Islet precursor cell (in vitro differentiated cells): Measurements from ENCODE around the gene C2CD2L.
A peak's percentile ranks its signal among the peaks of the same experiment; 100 is the strongest.
"Not testable (repeated sequence)": the region's sequence is repeated elsewhere in the genome, so short reads cannot be mapped to it uniquely, and the experiment has no call there.

Experiments
- DNase-seq: peaks from one replicate; pipeline ENCODE4 v3.0.0-alpha.2; 2018

The C2CD2L gene

DNA sequence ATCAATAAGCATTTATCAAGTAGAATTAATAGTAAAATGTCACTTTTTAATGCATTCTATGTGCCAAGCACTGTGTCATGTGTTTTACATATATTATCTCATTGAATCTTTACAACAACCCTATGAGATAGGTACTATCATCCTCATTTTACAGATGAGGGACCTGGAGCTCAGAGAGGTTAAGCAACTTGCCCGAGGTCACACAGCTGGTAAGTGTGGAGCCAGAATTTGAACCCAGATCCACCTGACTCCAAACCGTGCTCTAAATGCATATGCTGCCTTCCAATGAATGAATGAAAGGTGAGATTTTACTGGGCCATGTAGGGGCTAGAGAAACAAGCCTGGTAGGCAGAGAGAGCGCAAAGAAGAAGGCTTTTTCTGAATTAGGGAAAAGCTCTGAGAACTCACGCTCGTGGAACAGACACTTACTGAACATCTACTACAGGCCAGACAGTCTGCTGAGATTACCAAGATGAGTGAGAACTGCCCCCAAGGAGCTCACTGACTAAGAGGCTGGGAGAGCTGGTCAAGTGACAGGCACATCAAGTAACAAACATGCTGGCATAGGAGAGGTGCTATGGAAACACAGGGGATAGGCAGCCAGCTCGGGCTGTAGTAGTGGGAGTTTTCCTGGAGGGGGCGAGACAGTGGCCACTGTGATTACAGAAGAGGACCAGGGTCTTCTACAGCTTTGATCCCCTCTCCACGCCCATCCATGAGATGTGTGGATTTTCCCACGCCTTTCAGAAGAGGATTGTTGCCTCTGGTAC is 46.1 kb downstream of the C2CD2L start:
- DNase-seq = peak; percentile 74

DNA sequence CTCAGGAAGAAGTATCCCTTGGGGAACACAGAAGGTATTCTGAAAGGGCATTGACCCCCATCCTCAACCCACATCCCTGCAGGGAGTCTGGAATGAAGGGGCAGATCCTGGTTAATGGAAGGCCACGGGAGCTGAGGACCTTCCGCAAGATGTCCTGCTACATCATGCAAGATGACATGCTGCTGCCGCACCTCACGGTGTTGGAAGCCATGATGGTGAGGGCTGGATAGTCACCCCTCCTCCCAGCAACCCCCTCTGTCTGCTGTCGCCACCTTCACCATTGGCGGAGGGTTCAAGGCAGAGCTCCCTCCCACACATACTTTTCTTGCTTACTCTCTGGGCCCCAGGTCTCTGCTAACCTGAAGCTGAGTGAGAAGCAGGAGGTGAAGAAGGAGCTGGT is 47.0 kb downstream of the C2CD2L start:
- no peak for DNase-seq

DNA sequence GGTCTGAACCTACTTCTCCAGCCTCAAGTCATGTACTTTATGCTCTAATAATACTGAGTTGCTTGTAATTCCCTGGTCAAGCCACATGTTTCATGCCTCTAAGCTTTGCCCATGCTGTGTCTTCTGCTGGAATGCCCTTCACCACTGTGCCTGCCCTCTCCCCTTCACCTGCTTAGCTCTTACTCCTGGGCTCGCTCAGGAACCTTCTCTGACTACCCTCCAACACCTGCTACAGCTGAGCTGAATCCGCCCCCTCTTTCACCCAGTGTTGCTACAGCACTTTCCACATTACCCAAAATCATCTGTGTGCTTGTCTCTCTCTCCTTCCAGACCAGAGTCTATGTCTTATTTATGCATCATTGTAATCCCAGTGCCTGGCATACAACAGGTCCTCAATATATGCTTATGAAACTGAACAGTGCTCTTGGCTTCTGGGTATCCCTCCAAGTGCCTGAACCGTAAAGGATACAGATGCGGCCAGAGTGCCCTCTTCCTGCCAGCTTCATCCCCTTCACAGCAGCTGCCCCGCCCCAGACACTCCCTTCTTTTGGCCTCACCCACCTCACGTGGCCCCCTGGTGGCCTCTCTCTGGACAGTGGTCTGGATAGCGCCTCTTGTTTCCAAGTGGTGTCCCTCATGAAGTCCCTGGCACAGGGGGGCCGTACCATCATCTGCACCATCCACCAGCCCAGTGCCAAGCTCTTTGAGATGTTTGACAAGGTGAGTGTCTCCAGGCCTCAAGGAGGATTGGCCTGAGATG is 48.8 kb downstream of the C2CD2L start:
- peak; percentile 73 for DNase-seq

DNA sequence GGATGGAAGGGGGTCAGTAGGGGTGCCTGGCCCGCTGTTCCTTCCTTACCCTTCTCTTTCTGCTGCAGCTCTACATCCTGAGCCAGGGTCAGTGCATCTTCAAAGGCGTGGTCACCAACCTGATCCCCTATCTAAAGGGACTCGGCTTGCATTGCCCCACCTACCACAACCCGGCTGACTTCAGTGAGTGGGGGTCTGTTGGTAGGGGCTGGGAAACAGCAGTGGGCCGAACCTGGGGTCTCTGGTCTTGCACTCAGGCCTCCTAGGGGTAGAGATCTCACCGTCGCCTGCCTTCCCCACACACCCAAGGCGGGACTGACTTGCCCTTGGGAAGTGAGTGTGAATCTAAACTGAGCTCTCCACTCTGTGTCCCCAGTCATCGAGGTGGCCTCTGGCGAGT is 49.4 kb downstream of the C2CD2L start:
- no peak for DNase-seq

DNA sequence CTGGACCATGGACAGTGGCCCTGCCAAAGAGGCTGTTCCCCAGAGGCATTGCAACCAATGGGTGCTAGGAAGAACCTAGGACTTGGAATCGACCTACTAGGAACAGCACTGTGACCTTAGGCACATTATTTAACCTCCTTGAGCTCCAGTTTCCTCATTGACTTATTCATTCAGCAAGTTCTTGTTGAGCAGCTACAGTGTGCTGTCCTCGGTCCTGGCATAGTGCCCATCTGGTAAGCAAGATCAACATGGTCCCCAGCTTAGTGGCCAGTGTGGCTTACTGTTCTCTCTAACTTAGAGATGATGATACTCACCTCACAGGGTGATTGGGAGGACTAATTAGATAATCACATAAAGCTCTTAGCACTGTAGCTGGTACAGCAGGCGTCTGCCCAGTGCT is 49.9 kb downstream of the C2CD2L start:
- no peak for DNase-seq

DNA sequence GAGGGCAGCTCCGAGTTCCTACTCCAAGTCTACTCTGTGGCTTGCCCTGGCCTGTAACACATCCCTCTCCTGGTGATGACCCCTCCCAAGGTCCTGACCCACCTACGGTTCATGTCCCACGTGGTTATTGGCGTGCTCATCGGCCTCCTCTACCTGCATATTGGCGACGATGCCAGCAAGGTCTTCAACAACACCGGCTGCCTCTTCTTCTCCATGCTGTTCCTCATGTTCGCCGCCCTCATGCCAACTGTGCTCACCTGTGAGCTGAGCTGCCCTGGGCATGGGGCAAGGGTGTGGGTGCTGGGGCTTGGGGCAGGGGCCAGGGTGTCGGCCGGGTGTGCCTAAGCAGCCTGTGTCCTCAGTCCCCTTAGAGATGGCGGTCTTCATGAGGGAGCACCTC is 51.3 kb downstream of the C2CD2L start:
- DNase-seq = no peak

DNA sequence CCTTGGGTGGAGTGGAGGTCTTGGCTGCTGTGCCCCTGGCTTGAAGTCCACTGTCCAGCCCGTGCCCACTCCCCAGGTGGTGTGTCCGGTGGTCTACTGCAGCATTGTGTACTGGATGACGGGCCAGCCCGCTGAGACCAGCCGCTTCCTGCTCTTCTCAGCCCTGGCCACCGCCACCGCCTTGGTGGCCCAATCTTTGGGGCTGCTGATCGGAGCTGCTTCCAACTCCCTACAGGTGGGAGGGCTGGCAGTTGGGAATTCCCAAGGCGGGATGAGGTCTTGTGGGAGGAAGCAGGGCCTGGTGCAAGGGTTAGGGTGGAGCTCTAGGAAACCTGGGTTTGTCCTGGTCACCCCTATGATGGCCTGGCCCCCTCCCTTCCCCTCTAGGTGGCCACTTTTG is 53.0 kb downstream of the C2CD2L start:
- no peak for DNase-seq

DNA sequence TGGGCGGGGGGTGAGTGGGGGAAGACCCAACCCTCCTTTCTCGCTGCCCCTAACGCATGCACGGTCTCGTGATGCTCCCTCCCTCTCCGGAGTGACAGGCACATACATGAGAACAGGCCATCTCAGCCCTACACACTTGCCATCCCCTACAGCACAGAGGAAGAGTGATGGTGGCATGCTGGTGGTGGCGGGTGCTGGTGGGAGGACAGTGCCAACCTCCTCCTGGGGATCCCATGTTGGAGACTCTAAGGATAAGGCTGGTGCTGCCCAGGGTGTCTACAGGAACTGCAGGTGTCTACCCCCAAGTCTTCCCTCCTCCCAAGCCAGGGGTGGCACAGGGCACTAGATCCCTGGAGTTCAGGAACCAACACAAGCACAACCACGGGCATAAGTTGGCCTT is 54.7 kb downstream of the C2CD2L start:
- no peak for DNase-seq

DNA sequence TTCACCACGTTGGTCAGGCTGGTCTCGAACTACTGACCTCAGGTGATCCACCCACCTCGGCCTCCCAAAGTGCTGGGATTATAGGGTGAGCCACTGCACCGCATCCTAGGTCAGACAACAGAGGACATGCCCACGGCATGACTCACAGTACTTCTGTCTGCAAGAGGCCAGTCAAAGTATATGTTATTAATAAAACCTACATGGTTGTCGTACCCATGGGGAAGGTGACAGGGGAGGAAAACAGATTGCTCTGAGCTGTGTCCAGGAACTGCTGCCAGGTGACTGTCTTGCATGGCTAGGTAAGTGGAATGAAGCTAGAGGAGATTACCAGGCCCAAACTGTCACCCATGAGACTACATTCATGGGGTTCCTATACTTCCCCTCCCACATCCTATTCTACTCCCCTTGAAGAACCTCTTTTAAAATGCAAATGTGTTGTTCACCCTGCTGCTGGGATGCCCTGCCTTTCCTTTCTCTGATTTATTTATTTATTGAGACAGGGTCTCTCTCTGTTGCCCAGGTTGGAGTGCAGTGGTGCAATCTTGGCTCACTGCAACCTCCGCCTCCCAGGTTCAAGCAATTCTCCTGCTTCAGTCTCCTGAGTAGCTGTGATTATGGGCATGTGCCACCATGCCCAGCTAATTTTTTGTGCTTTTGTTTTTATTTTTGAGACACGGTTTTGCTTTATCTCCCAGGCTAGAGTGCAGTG is 59.4 kb downstream of the C2CD2L start:
- DNase-seq = peak; percentile 82

DNA sequence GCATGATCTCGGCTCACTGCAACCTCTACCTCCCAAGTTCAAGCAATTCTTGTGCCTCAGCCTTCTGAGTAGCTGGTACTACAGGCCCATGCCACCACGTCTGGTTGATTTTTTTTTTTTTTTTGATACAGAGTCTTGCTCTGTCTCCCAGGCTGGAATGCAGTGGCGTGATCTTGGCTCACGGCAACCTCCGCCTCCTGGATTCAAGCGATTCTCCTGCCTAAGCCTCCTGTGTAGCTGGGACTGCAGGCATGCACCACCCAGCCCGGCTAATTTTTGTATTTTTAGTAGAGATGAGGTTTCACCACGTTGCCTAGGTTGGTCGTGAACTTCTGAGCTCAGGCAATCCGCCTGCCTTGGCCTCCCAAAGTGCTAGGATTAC is 59.9 kb downstream of the C2CD2L start:
- DNase-seq = not testable (repeated sequence)

DNA sequence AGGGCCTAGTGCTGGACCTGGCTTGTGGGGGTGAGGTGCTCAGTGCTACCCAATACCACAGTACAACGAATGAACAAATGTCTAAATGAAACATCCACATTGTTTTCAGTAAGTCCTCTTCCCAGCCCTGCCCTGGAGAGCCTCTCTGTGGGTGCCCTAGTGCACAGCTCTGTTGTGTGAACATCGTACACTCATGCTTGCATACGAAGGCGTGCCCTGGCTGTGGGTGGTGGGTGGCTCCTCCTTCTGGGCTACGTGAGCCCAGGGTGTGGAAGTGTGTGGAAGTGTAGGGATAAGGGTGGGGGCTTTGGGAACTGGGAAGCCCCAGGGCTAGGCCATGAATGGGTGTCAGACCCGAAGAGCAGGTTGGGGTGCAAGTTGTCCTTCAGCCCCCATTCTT is 60.8 kb downstream of the C2CD2L start:
- DNase-seq = no peak
